HG02852 (cell line): ENCODE data around the gene UBASH3A.

Source experiments
- ATAC-seq: cut with Tn5 transposase; IDR thresholded peaks from one replicate; pipeline ENCODE4 v1.9.1; 2021; ENCODE audit warnings: mild to moderate bottlenecking, moderate library complexity; ENCODE audit not compliant: unreplicated experiment

The UBASH3A gene

DNA sequence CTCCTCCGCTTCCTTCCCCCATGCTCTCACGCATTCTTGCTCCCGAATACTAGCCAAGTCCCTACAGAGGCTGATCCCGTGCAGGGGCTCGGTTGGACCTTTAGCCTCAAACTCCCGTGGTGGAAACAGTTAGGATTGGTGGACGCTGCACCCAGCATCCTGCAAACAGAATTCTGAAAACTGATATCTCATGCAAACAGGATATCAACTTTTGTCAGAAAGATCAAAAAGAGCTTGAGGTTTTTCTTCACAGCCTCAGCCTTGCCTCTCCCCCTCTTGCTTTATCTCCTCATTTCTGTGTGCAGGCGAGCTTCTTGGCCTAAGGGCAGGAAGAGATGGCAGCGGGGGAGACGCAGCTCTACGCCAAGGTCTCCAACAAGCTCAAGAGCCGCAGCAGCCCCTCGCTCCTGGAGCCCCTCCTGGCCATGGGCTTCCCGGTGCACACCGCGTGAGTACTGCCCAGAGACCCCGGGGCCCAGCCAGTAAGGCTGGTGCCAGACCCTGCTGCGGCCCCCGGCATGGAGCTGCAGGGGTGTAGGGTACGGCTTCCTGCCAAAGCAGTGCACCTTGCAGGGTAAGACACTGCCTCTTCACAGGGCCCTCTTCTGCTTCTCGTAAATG lies at the start of gene UBASH3A:
UBASH3A (plus strand) TSS at position 292 of the 621 bp plus-strand sequence; CDS start at position 336, 44 bp downstream.
- ATAC-seq: no peak

DNA sequence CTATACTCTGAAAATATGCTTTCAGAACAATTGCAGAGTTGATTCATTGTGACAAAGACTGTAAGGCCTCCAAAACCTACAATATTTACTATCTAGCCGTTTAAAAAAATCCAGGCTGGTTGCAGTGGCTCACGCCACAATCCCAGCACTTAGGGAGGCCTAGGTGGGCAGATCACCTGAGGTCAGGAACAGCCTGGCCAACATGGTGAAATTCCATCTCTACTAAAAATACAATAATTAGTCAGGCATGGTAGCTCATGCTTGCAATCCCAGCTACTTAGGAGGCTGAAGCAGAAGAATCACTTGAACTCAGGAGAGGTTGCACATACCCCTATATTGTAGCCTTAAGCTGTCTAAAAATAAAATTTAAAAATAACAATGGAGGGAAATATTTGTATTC lies 47.7 kb upstream of the UBASH3A start:
- no peak for ATAC-seq

DNA sequence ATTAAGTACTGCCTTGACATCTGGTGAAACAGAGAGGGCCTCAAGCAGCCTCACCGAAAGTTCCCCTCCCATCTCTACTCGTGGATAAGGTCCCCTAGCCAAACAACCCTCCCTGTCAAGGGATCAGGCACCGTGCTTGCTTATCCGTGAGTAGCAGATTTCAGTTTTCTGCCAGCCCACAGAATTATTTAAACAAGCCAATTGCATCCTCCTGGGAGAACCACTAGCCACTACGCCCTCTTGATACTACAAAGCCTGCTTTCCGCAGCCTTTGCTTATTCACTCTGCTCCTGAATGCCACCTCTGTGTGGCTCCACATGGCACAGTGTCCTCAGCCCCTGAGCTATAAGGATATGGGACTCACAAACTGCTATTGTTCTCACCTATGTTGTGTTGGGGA lies 47.1 kb upstream of the UBASH3A start:
- no peak for ATAC-seq

GRCh38 chr21:42357307-42357706 lies 46.4 kb upstream of the UBASH3A start:
- no peak for ATAC-seq

- ATAC-seq: no peak
Observed at GRCh38 chr21:42358261-42358660, 45.4 kb upstream of the UBASH3A start.

GRCh38 chr21:42358937-42359336 lies 44.8 kb upstream of the UBASH3A start:
- ATAC-seq: no peak

DNA sequence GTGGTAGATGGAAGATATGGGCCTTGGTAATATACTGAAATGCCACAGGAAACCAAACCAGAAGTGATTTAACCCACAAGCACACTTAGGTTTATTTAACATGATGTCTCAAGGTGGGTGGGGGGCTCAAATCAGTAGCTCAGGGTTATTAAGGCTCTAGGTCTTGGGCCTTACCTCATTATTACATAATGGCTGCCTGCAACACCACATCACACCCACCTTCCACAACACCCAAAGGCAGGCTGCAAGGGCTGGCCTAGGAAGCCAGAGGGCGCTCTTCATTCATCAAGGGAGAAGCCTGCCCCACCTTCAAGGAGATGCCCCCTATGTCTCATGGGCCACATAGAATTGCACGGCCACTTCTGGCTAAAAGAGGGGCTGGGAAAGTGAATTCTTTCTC lies 43.4 kb upstream of the UBASH3A start:
- ATAC-seq: no peak

DNA sequence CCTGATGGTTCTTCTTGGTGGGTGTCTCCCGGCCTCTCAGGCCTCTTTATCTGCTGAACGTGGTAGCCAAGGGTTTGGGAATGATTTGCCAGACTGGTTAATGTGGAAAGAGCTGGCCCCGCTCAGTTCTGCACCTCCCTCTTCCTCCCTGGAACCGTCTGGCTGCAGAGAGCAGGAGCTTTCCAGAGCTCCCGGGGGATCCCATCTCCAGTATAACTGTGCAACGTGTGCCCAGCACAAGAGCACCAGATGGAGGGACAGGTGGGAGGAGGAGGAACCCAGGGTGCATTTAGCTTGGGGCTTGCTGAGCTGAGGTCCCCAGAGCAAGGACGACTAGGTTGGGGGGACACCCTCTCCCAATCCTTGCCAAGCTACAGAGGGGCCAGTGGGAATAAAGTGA lies 42.4 kb upstream of the UBASH3A start:
- ATAC-seq: no peak

- ATAC-seq: no peak
Observed at GRCh38 chr21:42362198-42362597, 41.5 kb upstream of the UBASH3A start.

- ATAC-seq: no peak
Observed at GRCh38 chr21:42362700-42363099, 41.0 kb upstream of the UBASH3A start.

DNA sequence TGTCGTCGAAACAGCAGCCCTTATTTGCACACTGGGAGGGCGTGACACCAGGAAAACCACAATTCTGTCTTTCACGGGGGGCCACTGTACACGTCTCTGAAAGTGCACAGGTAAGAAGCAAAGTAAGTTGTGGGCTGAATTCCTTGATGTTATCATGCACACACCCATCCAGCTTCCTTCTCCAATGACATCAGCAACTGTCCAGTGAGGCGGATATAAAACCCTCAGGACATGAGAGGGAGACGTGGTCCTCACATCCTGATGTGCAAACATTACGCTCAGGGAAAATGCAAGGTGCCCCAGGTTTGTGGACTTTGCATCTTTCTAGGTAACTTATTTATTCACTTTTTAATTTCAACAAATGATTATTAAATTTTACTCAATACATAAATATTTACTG lies 40.4 kb upstream of the UBASH3A start:
- no peak for ATAC-seq

DNA sequence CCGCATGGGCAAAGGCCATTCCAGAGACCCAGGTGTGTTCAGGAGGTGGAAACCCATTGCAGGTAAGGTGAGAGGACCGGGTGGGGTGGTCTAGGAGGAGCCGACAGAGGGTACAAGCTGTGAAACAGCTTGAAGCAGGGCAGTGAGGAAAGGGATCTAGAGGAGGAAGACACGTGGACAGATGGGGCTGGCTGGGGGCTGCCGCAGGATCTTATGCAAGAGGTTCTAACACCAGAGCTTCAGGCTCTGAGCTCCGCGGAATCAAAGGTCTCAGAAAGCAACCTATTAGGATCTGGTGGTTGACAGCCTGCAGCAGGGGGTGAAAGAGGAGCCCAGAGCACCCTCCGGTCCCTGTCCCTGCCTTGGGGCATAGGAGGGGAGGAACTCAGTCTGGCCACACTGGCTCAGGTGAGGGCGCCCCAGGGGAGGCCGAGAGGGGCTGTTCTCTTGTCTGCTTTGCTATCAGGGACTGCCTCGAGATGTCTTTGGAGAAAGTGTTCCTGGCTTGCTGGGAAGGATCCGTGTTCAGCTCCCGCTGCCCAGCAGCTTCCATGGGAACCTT lies 39.3 kb upstream of the UBASH3A start:
- ATAC-seq: no peak

DNA sequence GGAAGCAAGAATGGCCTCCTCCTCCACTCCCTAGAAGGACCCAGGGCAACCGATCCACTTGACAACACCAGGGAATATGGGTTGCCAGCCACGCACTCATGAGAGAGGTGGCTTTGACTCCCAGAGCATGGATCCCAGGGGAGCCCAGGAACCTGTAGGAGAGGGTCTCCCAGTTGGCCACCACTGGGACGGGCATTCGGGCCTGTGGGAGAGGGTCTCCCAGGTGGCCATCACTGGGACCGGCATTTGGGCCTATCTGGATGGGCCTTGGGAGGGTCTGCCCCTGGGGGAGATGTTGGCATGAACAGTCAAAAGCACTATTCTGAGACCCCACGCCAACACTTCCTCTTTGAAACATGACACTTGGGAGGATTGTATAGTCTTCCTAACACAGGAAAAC lies 37.9 kb upstream of the UBASH3A start:
- no peak for ATAC-seq

GRCh38 chr21:42366292-42367010 lies 37.3 kb upstream of the UBASH3A start, which contains the start of gene TFF1:
Gene TFF1 (minus strand): TSS chr21:42366535. CDS start chr21:42366495, 40 bp downstream.
- no peak for ATAC-seq

- ATAC-seq: no peak
Observed at GRCh38 chr21:42367367-42368165, 36.1 kb upstream of the UBASH3A start.

- ATAC-seq: no peak
Observed at GRCh38 chr21:42369821-42370220, 33.9 kb upstream of the UBASH3A start.

DNA sequence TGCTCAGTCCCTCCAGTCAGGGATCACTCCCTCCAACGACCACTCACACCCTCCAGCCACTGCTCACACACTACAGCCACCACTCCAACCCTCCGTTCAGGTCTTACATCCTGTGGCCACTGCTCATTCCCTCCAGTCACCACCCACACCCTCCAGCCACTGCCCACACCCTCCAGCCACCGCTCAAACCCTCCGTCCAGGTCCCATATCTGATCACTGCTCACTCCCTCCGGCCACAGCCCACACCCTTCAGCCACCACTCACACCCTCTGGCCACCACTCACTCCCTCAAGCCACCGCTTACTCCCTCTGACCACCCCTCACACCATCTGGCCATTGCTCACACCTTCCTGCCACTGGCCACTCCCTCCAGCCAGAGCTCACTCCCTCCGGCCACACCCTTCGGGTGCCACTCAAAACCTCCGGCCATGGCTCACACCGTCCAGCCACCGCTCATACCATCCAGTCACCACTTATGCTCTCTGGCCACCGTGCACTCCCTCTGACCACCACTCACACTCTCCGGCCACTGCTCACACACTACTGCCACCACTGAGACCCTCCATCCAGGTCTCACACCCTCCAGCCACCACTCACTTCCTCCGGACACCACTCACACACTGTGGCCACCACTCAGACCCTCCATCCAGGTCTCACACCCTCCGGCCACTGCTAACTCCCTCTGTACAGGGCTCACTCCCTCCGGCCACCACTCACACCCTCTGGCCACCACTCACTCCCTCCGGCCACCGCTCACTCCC lies 32.6 kb upstream of the UBASH3A start:
- no peak for ATAC-seq

- ATAC-seq: no peak
Observed at GRCh38 chr21:42373196-42373907, 30.4 kb upstream of the UBASH3A start.

- no peak for ATAC-seq
Observed at GRCh38 chr21:42373908-42374455, 29.7 kb upstream of the UBASH3A start.

- ATAC-seq: no peak
Observed at GRCh38 chr21:42374457-42374856, 29.2 kb upstream of the UBASH3A start.
